HG03442 (cell line): Measurements from ENCODE around the gene STK11.

Source experiments
- ATAC-seq: cut with Tn5 transposase; IDR thresholded peaks from one replicate; pipeline ENCODE4 v1.9.1; 2021; ENCODE audit warnings: mild to moderate bottlenecking, moderate library complexity; ENCODE audit not compliant: unreplicated experiment

STK11 gene, protein sequence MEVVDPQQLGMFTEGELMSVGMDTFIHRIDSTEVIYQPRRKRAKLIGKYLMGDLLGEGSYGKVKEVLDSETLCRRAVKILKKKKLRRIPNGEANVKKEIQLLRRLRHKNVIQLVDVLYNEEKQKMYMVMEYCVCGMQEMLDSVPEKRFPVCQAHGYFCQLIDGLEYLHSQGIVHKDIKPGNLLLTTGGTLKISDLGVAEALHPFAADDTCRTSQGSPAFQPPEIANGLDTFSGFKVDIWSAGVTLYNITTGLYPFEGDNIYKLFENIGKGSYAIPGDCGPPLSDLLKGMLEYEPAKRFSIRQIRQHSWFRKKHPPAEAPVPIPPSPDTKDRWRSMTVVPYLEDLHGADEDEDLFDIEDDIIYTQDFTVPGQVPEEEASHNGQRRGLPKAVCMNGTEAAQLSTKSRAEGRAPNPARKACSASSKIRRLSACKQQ

DNA sequence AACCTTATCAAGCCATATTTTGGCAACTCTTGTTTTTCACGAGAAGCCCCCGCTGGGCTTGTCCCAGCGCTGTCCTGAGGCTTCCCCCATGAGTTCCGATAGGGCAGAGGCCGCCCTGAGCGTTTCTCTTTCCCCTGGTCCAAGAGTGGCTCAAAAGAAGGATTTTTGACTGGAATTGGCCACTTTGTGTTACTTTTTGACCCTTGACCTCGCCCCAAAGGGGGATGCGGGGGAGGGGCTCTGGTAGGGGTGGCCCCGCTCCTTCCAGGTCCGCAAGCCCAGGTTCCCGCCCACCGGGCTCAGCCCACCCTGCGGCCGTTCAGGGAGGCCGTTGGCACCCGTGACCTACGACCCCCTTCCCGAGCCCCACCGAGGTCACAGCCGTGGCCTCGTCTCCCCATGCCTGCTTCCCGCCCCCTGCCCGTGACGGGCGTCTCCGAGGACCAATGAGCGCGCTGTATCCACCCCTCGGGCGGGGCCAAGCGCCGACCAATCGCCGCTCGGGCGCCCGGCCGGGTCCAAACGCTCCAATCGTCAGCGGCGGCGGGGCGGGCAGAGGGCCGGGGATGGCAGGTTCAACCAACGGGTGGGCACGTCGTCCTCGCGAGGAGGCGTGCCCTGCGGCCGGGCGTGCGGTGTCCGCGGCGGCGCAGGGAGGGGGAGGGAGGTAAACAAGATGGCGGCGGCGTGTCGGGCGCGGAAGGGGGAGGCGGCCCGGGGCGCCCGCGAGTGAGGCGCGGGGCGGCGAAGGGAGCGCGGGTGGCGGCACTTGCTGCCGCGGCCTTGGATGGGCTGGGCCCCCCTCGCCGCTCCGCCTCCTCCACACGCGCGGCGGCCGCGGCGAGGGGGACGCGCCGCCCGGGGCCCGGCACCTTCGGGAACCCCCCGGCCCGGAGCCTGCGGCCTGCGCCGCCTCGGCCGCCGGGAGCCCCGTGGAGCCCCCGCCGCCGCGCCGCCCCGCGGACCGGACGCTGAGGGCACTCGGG is at the start of gene STK11:
Gene STK11 (plus strand): TSS at position 665 of the 986 bp plus-strand sequence. CDS start 1,136 bp downstream, outside the sequence.
- peak; percentile 78 for ATAC-seq

DNA sequence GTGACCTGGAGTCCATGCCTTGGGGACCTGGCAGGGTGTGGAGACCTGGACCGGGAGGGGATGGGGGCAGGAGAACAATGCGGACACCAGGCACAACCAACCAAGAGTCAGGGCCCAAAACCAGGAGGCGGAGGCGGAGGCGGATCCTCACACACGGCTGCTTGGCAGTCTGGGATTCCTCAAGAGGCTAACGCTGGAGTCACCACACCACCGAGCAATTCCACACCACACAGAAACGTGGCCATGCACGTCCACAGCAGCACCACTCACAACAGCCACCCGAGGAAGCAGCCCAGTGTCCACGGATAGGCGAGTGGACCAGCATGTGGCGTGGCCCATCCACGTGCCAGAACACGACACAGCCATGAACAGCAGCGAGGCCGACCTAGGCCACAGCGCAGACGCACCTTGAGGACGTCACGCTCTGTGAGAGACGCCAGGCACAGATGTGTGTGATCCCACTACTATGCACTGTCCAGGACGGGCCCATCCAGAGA is 49.2 kb upstream of the STK11 start:
- ATAC-seq = no peak

DNA sequence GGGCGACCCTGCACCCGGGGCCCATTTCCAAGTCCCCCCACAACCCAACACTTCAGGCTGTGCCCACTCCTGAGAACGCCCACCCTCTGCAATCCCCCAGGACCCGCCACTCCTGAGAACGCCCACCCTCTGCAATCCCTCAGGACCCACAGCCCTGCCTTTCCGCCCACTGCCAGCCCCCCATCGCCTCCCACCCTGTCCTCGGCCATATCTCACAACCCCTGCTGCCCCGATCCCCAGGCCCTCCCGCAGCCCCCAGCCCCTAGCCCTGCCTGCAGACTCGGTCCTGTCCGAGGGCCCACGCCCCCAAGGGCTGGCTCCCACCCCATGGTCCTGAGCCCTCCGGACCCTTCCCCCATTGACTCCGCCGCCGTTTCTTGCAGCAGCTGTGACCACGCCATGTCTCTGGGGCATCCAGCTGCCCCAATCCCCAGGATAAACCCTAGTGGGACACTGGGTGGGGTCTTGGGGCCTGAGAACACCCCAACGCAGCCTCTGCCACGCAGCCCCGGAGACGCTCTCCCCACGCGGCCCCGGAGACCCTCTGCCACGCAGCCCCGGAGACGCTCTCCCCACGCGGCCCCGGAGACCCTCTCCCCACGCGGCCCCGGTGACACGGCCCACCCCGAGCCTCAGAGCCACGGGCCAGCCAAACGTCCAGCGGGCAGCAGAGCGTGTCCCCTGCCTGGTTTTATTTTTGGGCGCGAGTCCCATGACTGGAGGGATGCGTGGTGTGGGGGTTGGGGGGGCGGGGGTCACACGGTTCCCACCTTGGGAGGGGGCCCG is 48.6 kb upstream of the STK11 start:
- ATAC-seq = no peak

DNA sequence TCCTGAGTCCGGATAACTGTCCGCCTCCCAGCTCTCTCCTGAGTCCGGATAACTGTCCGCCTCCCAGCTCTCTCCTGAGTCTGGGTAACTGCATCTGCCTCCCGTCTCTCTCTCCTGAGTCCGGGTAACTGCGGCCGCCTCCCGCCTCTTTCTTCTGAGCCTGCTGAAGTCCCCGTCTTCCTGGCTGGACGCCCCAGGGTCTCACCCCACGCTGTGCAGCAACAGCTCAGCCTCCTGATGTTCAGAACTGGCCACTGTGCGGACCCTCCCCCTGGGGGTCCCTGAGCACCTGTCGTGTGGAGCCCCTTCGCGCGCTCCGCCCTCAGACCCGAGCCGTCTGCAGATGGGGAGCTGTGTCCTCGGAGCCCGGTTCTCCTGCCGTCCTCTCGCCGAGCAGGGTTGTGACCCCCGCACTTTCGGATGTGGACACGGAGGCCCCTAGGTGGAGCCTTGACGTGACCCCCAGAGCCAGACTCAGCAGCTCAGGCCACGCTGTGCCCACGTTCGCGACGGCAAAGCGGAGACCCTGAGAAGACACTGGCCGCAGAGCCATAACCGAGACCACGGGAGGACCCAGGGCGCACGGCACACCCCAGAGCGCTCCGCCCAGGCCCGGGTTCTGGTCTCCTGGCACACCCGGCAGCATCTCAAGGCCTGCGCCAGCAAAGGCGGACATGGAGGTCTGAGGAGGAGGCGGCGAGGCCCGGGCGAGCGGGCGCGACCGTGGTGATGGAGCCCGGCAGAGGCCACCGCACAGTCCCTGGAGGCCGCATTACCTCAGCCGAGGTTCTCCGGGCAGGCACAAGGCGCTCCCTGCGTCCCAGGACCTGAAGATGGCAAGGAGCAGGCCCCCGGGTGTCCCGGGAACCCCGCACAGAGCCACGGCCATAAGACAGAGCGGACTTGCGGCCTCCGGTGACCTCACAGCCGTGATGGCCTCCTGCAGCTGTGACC is 47.4 kb upstream of the STK11 start:
- no peak for ATAC-seq

DNA sequence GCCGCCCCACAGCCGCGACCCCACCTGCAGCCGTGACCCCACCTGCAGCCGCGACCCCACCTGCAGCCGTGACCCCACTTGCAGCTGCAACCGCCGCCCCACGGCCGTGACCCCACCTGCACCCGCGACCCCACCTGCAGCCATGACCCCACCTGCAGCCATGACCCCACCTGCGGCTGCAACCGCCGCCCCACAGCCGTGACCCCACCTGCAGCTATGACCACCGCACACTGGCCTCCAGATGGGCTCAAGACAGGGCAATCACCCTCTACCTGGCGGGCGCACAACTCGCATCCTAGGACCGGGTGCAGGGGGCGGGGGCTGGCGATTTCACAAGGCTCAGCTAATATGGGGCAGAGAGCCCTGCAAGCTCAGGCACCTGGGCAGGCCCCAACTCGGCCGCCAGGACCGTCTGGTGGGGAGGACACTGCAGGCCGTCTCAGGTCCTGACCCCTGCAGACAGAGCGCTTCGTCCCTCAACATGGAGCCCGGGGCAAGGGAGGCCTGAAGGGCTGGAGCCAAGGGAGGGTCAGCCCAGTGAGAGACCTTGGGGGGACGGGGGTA is 46.6 kb upstream of the STK11 start:
- ATAC-seq = no peak

DNA sequence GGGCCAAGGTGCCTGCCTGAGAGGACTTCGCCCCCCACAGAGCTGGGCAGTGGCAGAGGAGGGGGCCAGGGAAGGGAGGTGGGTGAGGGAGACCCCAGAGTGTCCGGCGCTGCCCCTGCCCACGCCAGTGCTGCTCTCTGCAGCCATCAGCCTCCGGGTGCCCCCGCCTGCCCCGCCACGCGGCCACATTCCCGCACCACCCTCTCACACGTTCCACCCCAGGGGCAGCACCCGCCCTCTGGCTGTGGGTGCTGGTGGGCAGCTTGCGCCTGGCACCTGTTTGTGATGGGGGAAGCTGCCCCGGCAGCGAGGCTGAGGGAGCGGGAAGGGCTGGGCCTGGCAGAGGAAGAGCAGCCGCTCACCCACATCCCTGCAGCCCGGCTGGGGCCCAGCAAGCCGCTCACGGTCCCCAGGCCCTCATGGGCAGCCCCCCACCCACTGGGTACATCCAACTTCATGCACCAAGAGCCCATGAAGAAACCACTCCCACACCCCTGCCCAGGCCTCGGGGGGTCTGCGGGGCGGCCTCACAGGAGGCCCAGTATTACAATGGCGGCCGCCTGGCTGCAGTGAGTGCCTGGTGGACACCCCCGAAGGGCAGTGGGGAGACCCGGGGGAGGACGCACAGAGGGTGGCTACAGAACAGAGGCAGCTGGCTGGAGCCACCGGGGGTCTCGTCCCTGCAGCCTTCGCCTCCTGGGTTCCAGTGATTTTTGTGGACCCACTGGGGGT is 45.5 kb upstream of the STK11 start:
- ATAC-seq = no peak

DNA sequence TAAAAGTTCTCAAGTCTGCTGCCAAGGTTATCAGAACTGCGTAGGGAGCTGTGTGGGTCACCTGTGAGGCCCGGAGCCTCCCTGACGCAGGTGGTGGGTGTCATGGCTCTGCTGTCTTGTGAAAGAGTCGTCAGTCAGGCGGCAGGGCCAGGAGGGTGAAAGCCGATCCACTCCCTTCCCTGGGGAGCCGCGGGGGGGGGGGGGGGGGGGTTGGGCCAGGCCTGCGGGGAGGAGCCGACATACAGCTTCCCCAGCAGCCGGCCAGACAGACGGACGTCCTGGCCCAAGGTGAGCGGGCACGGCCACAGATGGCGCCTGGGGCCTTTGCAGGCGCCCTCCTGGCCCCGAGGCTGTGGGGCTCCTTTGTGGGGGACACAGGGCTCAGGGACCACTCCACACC is 43.9 kb upstream of the STK11 start:
- no peak for ATAC-seq

DNA sequence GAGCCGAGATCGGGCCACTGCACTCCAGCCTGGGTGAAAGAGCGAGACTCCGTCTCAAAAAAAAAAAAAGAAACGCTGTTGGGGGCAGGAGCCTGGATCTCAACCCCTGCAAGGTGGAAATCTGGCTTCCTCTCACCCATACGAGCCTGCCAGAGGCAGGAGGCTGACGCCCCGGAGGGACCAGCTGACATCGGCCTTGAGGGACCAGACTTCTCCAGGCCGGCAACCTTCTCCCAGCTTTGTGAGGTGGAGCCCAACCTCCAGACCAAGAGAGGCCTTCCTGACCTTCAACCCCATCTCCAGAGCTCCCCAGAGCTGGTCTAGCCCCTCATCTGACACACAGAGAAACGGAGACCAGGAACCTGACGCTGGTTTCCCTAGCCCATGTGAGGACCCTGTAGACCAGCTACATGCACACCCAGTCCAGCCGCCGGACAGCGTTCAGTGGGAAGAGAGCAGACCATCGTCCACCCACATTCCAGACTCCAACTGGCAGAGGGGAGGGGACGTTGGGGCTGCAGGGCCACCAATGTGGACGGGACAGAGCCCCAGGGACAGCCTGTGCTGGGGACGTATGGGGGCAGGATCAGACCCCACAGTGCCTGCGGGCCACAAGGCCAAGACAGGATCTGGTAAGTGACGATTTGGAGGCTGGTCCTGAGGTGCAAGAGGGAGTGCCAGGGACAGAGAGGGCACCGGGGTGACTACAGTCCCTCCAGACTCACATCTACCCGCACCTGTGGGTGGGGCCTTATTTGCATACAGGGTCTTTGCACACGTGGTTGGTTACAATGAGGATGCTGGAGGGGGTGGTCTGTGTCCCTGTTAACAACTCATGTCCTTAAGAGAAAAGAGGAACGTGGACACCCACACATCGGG is 42.9 kb upstream of the STK11 start:
- no peak for ATAC-seq

DNA sequence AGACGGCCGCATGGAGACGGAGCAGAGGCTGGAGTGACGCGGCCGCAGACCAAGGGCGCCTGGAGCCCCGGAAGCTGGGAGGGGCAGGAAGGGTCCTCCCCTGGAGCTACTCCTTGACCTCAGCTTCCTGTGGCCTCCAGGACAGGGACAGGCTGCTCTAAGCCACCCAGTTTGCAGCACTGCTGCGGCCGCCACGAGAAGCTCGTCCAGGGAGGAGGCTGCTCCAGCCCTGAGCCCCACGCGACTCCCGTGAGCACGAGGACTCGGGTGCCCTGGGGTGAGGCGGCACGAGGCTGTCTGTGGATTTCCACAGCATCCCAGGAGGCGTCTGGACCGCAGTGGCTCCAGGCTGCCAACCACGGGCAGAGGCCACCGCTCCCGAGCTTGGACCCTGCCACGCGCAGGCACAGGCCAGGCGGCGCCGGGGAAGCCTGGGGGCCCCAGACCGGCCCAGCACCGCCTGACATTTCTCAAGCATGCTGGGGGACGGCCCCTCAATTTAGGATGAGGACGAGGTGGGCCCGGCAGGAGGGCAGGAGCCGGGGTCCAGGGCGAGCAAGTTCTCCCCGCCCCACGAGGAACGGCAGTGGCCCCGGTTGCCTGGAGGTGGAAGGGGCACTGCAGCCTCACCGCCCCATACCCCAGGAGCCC is 42.2 kb upstream of the STK11 start:
- no peak for ATAC-seq

DNA sequence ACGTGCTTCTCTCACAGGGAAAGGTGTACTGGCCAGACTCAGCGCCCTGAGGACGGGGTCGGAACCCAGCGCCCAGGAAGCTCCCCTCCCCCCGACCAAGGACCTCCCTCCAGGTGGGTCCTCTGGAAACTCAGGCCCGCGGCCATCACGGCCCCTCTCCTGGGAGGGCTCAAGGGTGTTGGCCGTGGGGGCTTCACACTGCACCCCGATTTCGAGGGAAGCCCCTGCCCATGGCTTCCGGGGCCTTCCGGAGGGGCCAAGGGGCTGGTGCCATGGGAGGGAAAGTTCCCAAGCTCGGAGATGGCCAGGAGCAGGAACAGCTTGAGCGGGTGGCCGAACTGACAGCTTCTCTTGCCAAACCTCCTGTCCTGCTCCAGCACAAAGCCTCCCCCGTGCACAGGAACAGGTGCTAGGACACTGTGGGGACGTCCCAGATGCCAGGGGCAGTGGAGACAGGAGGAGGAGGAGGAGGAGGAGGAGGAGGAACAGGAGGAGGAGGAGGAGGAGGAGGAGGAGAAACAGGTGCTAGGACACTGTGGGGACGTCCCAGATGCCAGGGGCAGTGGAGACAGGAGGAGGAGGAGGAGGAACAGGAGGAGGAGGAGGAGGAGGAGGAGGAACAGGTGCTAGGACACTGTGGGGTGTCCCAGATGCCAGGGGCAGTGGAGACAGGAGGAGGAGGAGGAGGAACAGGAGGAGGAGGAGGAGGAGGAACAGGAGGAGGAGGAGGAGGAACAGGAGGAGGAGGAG is 41.5 kb upstream of the STK11 start:
- ATAC-seq = no peak

DNA sequence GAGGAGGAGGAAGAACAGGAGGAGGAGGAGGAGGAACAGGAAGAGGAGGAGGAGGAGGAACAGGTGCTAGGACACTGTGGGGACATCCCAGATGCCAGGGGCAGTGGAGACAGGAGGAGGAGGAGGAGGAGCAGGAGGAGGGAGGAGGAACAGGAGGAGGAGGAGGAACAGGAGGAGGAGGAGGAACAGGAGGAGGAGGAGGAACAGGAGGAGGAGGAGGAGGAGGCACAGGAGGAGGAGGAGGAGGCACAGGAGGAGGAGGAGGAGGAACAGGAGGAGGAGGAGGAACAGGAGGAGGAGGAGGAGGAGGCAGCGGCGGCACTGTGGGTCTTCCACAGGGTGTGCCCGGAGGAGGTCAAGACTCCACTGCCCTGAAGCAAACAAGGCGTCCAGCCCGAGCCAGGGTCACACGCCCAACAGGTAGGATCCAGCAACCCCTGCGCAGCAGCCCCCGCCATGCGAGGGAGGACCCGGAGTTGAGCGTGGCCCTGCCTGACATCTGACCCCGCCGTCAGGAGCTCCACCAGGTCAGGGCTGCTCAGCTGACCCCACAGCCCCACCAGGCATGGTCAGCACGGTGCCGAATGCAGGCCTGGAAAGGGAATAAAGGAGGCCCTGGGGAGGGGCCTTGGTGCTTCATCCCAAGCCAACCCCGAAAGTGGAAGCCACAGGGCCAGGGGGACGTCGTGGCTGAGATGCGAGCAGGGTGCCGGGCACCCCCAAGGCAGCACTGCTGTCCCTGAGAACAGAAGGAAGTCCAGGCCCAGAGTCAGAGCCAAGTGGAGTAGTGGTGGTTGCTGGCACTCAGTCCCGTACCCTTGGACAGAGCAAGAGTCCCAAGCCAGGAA is 40.7 kb upstream of the STK11 start:
- ATAC-seq = no peak

DNA sequence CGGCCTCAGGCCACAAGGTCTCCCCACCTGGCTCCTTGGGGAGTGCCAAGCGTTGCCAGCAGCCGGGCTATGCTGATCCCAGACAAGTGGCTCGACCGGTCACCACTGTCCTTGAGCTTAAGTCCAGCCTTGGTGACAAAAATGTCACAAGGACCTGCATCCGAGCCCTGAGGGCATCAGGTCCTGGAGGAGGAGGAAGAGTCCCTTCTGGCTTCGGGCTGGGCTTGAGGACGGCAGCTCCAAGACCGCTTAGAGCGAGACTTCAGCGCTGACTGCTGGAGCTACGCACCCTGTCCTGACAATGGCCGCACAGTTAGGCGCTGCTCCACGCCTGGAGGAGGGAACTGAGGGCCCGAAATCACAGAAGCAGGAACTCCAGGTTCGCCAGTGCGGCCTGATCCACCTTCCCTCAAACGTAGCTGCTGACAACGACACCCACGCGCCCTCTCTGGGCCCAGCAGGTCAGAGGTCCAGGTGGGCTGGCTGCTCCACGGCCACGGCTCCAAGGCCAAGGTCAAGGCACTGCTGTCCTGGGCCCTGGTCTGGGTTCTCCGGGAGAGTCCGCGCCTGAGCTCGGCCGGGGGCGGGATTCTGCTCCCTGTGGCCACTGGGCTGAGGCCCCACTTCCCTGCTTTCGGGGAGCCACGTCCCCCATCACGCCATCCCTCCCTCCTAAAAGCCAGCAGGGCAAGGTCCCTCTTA is 38.6 kb upstream of the STK11 start:
- no peak for ATAC-seq

DNA sequence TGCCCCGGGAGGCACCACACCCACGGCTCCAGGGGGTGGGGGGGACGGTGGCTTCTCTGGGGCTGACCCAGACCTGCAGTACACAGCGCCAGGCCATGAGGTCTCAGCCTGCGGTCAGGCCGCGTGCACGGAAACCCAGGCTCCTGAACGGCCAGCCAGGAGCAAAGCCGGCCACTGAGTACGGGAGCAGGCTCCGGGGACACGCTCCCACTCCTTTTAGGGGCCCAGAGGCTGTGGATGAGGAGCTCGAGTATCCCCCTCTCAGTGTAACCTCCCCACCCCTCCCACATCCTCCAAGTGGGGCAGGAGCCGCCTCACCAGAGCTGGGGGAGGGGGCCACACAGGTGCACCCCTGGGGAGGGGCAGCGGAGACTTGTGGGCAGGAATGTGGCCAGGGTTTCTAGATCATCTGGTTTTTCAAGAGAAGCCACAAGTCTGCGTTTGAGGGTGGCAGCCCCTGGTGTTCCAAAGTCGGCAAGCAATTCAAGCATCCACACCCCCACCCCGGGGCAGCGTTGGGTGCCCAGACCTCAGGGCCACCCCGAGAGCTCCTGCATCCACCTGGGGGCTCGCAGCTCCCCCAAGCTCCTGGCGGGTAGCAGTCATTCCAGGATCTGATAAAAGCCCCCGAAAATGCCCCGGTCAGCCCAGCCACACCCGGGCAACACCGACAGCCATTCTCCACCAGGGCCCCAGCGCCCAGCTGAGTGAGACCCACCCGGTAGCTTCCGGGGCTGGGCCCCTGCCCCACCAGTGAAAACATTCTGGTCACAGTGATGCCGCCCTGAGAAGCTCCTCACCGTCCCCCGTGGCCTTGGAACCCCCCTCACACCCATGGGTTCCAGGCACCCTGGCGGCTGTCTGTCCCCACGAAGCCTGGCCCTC is 37.6 kb upstream of the STK11 start:
- no peak for ATAC-seq
